ENCODE results near the gene TCEA3.
"Not testable (repeated sequence)": the region's sequence is repeated elsewhere in the genome, so short reads cannot be mapped to it uniquely, and the experiment has no call there.

- not testable (repeated sequence) for TF ChIP-seq CTCF, POLR2AphosphoS5 (IDR thresholded peaks at IDR 0.05)
Observed at GRCh38 chr1:23380236-23380635, 44.3 kb downstream of the TCEA3 start.

Measured in breast epithelium (tissue), 3 donors.